SIG-M5 treated with dmso at 0.1 percent for 504 hours (cell line): ENCODE data around the gene RAB39B.
A peak's percentile ranks its signal among the peaks of the same experiment; 100 is the strongest.
"Not testable (repeated sequence)": the region's sequence is repeated elsewhere in the genome, so short reads cannot be mapped to it uniquely, and the experiment has no call there.

Experiments used
- DNase-seq: peaks from one replicate; lab custom pipeline; 2025; ENCODE audit not compliant: unreplicated experiment; lab: John Stamatoyannopoulos, UW

The RAB39B gene

GRCh38 chrX:155263854-155264628 lies at the start of gene RAB39B:
RAB39B (minus strand) TSS chrX:155264491; CDS start chrX:155264288, 203 bp downstream.
- DNase-seq: peak; percentile 22

GRCh38 chrX:155313766-155314165 lies 49.5 kb upstream of the RAB39B start:
- no peak for DNase-seq

- no peak for DNase-seq
These were observed 29.5 kb upstream of the RAB39B start for GRCh38 chrX:155293771-155294170.

GRCh38 chrX:155279873-155280272 lies 15.6 kb upstream of the RAB39B start:
- DNase-seq: no peak

- DNase-seq: no peak
These were observed 6.7 kb upstream of the RAB39B start for GRCh38 chrX:155270969-155271368.

- not testable (repeated sequence) for DNase-seq
These were observed 3.7 kb upstream of the RAB39B start for GRCh38 chrX:155267995-155268394.

GRCh38 chrX:155266439-155266838 lies 2.1 kb upstream of the RAB39B start:
- no peak for DNase-seq

- DNase-seq: peak; percentile 1
These were observed 1.1 kb downstream of the RAB39B start for GRCh38 chrX:155262970-155263754.

GRCh38 chrX:155259752-155260151 lies 4.5 kb downstream of the RAB39B start:
- no peak for DNase-seq

- DNase-seq: no peak
These were observed 12.9 kb downstream of the RAB39B start for GRCh38 chrX:155251391-155251790.

GRCh38 chrX:155247497-155247896 lies 16.8 kb downstream of the RAB39B start:
- DNase-seq: no peak

GRCh38 chrX:155246748-155247147 lies 17.5 kb downstream of the RAB39B start:
- DNase-seq: no peak

- DNase-seq: peak; percentile 78
These were observed 22.0 kb downstream of the RAB39B start for GRCh38 chrX:155242300-155242699.

GRCh38 chrX:155237719-155238118 lies 26.6 kb downstream of the RAB39B start:
- DNase-seq: no peak

GRCh38 chrX:155235891-155236290 lies 28.4 kb downstream of the RAB39B start:
- DNase-seq: peak; percentile 12

GRCh38 chrX:155231163-155231562 lies 33.1 kb downstream of the RAB39B start:
- DNase-seq: no peak

- DNase-seq: no peak
These were observed 38.5 kb downstream of the RAB39B start for GRCh38 chrX:155225774-155226173.

GRCh38 chrX:155223746-155224145 lies 40.5 kb downstream of the RAB39B start:
- not testable (repeated sequence) for DNase-seq

GRCh38 chrX:155221351-155221750 lies 42.9 kb downstream of the RAB39B start:
- DNase-seq: no peak

GRCh38 chrX:155218777-155219176 lies 45.5 kb downstream of the RAB39B start:
- no peak for DNase-seq

GRCh38 chrX:155216940-155217440 lies 47.3 kb downstream of the RAB39B start:
- peak; percentile 2 for DNase-seq
